Activated T-helper 1 cell treated with anti-CD3 and anti-CD28 coated beads, Interleukin-2, amount 50 U/mL, for 16 hours (primary cell): Measurements from ENCODE around the gene TSHZ2.

ENCODE experiments used
- DNase-seq, 2 donors: peaks; one replicate each; pipeline ENCODE4 v3.0.0-alpha.2; 2020; ENCODE audit warnings: low read depth in 1 of 2, low spot score in 1 of 2

The TSHZ2 gene

DNA sequence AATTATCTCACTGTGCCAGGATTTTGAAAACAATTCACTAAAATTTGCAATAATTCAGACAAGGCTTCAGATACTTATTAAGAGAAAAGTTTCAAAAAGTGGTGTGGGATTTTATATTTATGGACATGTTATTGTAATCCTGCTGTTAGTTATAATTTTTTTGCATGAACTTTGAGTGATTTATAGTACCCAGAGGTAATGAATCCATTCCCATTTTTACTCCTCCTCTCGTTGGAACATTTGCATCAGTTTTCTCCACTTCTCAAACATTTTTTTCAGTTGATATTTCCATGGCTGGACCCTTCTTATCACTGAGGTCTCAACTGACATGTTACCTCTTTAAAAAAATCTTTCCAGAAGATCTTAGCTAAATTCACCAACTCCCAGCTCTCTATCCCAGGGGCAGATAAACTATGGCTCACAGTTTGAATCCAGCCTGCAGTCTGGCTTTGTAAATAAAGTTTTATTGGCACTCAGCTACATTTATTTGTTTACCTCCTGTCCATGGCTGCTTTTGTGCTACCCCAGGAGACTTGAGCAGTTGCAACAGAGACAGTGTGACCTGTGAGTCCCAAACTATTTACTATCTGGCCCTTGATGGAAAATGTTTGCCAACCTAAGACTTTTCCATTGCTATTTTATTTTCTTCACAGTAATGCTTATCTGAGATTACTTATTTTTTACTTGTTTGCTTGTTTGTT is 83.4 kb downstream of the TSHZ2 start:
- no peak for DNase-seq

DNA sequence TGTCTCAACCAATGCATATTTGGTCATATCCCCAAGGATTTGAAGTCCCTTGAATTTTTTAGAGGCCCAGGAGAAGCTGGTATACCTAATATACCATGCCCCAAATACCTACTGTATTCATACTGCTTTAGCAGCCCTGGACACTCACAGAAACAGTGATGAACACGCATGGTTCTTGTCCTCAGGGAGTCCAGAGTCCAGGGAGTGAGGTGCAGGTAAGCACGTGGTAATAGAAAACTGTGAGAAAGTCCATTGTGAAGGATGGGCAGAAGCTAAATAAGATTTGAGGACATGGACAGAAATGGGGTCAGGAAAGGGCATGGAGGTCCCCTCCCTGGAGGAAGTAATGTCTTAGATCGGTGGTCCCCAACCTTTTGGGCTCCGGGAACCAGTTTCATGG is 85.4 kb downstream of the TSHZ2 start:
- no peak for DNase-seq

DNA sequence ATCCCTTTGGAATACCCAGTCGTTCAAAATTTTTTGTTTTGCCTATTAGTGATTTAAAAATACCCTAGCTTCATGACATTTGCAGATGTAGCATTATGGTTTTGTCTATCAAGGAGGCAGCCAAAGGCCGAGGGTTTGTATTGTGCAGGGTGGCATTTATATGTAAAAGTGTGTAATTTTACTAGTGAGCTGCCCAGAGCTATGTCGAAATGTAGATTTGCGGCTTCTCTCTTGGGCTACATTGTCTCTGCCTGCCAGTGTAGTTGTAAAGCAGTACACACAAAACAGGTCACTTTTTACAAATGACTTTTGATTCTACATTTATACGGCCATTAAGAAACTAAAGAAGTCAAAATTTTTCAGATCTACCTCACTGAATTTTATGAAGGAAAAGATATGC is 87.7 kb downstream of the TSHZ2 start:
- DNase-seq: no peak

DNA sequence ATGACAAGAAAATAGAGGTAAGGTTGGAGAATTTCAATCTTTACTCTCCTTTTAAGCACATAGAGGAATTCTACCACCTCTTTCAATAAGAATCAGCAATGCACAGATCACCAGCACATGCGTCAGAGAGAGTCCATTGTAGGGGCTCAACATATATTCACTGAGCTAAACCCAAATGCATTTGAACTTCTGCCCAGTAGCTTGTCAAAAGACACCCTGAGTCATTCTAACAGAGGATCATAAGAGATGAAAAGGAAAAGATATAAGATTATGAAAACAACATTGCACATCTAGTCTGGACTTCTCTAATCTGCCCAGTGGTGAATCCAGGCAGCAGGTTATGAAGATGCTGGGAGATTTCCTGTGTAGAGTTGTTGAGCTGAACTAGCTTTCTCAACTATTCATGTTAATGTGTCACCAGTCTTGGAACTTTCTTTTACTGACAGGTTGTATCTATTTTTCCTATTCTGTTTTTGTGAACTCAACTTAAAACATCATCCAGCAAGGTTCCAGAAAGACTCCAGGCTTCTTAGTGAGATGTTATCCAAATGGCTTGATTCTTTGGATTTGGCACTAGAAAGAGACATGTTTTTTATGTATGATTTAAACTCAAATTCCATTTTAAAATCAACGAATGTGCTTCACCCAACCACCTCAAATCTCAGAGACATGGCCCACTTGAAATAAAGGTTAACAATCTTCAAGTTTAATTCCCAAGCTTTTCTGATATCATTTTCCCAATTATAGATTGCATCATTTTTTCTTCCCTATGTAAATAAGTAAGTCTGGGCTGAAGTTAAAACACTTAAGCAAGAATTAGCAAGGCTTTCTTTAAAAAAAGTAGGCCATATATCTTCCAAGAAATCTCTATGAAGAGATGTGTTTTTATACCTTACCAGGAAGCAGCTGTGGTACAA is 89.3 kb downstream of the TSHZ2 start:
- DNase-seq: no peak

DNA sequence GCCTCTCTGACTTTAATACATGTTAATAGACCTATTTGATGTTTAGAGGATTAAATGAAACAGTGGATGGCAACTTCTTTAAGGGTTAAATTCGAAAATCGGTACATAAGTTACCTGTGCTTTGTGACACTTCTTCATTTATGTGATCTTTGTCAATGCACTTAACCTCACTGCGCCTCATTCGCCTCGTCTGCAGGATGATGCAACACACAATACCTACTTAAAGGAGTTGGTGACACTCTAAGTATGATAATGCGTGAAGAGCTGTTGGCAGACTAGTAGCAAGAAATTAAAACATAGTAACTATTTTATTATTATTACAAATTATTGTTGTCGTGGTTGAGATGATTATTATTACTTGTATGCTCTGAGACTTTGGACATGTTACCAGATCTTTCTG is 92.8 kb downstream of the TSHZ2 start:
- DNase-seq: no peak

DNA sequence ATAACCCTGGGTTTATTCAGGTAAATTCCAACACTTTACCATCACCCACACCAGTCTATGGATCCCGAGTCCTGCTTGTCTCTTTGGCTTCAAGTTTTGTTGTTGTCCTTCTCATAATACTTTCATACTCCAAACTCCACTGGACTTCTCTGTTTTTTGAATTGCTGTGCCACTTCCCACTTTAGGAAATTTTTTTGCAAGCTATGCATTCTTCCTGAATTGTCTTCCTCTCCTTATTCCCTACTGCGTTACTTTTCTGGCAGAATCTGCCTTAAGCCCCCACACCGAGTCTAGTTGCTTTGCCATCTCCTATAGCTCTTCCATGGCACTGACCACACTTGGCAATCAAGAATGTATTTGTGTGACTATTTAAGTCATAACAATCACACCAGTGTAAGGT is 96.1 kb downstream of the TSHZ2 start:
- DNase-seq: no peak

DNA sequence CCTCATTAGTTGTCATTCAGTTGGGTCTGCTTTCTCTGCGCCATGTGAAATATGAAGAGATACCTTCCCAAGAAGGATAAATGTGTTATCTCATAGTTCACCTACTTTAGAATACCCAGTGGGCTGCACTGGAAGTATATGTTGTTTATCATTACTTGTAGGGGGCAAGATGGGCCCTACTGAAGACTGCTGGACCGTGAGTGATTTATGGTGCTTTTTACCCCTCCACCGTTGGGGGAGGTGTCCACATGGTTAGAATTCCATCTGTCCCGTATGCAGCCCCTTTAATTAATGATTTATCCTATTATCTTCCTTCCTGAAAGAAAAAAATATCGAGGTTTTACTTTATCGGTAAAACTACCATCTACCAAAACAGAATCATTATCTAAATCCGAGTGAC is 97.0 kb downstream of the TSHZ2 start:
- DNase-seq: no peak

DNA sequence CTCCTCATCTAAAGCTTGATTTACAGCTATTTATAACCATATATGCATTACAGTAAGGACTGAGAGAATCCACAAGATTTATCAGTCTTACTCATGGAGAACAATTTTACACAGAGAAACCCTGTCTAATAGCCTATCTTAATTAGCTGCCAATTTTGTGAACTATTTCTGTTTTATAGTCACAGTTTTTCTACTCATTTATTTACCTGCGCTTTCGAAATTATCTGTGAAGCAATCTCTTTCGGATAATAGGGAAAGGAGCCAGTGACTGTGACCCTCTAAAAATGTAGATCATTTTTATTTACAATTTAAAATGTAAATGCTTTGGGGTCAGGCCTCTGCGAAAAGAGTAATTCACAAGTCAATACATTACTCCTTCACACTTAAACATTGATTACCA is 98.1 kb downstream of the TSHZ2 start:
- DNase-seq: no peak

DNA sequence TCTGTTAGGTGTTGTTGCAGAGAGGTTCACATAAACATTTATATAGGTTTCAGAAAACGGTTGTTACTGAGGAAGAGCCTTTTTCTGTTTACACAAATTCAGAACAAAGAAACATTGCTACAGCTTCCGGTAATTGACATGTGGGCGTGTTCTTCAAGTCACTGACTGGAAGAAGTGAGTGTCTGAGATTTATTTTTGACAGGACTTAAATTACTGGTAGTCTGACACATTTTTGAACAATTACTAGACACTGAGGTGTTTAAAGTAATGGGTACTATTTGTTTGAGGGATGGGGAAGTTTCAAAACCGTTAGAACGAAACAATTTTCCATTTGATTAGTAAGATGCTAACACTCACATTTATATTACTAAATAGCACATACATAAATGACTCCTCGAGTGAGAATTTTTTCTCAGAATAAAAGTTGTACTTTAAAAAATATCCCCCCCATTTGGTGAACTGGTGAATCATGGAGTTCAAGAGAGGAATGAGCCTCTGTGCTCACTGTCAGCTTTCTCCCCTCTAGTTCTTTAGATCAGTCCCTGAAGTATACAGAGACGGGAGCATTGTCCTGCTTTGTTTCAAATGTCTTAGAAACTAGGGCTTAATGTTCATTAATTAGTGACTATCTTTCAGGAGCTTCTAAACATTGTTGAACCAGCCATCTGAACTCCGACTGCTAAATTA is 98.7 kb downstream of the TSHZ2 start:
- DNase-seq: peak in 1 of 2 donors; percentile 7

DNA sequence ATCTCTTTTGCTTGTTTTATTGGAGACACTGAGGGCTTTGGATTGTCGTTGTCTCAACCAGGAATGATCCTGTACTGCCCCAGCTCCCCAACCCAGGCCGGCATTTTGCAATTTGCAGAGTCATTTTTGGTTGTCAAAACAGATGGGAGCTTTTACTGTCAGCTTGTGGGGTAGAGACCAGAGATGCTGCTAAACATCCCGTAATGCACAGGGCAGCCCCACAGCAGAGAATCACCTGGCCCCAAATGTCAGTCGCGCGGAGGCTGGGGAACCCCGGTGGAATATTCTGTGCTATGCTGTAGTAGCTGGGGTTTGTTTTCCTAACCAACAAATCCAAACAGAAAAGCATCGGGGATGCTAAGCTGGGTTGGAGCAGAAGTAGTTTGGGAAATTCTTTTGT is 99.7 kb downstream of the TSHZ2 start:
- DNase-seq: no peak

DNA sequence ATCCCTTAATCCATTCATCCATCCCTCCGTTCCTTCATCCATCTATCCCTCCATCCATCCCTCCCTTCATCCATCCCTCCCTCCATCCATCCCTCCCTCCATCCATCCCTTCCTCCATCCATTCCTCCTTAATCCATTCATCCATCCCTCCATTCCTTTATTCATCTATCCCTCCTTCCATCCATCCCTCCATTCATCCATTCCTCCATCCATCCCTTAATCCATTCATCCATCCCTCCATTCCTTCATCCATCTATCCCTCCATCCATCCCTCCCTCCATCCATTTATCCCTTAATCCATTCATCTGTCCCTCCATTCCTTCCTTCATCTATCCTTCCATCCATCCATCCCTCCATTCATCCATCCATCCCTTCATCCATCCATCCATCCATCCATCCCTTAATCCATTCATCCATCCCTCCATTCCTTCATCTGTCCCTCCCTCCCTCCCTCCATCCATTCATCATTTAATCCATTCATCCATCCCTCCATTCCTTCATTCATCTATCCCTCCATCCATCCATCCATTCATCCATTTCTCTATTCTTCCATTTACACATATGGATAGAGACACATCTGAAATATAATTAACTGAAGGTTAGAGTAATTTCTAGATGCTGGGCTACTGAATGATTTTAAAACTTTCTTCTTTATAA is 100.9 kb downstream of the TSHZ2 start:
- DNase-seq: no peak

DNA sequence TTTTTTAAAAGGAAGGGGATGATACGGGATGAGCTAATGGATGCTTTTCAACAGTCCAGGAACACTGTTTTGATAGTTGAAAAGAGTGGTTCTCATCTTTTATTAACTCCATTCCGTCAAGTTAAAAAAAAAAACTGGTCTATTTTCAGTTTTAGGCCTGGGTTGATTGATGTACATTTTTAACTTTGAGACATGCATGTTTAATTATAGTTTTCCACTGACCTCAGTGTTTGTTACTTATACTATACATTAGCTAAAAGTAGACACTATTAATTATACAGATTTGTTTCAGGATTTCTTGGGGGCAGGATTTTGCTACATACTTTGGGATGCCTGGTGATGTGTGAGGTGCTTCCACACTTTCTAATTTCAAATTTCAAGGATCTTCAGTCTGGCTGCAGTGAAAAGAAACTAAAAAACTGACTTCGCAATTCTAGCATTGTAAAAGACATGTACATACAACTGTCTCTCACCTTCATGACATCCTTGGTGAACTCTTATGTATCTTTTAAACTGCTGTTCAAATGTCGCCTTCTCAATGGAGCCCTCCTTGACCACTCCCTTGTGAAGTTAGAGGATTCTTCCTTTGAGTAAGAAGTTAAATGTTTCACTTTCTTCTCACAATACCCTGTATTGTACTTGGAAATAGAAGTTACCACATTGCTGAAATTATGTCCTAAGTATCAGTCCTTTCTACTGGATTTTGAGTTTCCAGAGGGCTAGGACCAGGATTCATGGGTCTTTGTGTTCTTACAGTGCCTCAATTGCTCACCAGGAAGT is 101.7 kb downstream of the TSHZ2 start:
- no peak for DNase-seq

DNA sequence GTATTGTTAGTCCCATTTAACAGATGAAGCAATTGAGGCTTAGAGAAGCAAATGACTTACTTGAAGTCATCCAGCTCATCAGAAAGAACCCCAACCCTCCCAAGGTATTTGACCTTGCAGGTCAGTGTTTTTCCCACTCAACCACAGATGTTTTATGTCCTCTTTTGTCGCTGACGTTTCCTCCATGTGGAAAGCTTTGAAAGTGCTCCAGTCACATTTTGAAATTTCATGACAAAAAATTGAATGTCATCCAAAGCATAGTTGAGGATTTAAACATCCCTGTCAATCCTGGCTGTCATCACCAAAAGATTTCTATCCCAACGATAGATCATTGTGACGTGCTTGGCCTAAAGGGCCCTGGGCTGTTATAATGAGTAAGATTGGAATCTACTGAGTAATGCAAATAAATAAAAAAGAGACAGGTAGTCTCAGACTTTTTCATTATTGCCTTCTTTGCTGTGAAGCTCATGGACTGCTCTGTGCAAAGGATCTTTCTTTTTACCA is 102.7 kb downstream of the TSHZ2 start:
- DNase-seq: no peak

DNA sequence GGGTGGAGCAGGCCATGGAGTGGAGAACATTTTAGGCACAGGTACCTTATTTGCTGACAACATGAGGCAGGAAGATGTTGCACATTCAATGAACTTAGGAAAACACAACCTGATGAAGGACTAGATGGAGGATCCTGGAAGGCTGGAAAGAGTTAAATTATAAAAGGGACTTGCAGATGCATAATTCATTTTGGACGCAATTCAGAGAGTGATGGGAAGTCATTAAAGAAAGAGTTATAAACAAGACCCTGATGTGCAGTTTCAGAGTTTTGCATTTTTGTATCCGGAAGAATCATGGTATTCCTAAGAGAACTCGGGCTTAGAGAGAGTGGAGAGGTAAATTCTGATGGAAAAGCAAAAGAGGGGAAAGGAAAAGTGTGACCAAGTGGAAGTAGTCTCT is 104.5 kb downstream of the TSHZ2 start:
- no peak for DNase-seq

DNA sequence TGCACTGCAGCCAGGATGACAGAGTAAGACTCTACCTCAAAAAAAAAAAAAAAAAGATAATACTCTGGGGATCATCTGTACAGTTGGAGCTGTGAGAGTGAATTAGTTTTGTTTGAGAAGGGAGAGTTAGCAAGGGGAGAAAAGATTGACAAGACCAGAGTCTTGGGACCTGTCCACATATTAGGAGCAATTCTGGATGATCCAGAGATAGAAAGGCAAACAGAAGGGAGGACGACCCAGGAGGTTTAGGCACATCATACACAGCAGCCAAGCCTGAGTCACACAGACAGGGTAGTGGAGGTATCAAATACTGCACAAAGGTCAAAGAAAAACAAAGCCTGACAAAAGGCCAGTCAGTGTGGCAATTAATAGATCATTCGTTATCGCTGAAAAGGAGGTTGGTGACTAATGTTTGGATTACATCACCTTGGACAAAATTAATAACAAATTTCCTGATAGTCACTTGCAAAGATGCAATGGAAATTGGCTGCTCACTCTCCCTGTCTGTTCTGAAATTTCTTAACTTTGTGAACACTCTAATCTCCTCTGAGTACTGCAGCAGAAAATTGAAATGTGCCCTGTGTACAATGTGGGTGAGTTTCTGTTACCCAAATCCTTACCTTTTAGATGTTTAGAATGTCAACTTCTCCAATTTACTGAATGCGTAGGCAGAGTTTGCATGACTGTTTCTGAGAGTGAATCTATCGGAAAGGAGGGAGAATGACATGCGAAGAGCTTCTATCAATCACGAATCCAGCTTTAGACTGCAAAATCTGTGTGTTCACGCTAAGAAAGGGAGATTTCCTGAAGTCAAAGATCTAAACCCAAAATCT is 105.4 kb downstream of the TSHZ2 start:
- no peak for DNase-seq

DNA sequence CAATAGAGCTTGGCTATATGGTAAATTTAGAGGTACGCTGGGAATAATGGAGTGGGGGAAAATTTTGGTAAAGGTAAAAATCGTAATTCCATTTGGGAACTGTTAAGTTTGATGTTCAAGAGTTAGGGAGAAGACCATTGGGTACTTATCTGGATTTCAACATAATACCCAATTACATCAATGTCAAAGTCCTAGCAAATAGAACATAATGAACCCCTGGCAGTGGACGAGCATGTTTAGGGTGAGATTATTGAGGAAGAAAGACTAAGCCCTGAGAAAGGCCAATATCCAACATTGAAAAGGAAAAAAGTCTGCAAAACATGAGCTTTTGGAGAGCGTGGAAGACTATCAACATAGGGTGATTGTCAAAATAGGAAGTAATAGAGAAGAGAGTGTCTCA is 106.6 kb downstream of the TSHZ2 start:
- DNase-seq: no peak

DNA sequence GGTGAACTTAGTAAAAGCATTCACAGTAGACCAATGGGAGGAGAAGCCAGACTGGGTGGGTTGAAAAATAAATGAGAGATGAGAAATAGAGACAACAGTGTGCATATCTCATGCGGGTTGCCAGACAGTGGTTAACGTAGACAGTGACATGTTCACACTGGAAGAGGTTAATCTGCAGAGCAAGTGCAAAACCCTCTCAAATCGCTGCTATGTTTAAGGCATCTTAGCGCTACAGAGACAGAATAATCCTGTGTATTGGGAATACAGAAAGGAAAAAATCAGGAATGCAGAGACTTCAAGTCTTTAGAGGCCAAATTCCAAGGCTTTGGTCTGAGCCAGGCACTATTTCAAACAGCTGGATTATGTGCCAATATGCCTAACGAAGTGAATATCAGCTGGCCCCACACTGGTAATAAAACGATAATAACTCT is 107.1 kb downstream of the TSHZ2 start:
- DNase-seq: no peak

DNA sequence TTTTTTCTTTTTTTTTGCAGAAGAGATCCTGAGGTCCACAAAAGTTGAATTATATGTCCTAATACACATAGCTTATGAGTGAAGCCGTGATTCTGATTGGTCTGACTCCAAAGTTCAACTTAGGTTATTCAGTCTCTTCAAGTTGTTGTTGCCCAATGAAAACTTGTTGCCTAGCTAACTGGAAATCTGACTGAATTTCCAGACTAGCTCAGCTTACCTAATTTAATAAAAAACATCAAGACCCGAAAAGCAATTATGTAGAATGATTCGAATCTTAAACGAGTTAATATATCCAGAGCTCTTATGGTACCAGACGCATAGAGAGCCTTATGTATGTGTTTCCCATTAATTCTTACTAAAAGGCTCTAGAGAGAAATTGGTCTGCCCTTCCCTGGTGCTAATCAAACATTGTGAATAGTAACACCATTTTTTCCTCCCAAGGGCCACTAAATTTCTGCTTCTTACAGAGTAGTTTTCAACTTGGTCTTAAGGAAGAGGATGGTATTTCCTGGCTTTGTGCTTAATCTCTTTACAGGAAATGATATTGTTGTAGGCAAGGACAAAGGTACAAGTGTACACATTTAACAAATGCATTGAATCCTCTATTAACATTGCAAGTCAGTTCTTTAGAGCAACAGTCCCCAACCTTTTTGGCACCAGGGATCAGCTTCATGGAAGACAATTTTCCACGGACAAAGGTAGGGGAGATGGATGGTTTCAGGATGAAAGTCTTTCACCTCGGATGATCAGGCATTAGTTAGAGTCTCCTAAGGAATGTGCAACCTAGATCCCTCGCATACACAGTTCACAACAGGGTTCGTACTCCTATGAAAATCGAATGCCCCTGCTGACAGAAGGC is 107.9 kb downstream of the TSHZ2 start:
- no peak for DNase-seq

DNA sequence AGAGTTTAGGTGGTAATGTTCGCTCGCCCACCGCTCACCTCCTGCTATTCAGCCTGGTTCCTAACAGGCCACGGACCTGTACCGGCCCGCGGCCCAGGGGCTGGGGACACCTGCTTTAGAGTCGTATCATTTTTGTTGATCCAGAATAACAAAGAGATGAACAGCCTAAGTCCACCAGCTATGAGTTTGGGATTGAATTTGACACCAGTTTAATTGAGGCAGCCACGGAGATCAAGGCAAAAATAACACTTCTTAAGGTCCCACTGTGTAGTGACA is 108.5 kb downstream of the TSHZ2 start:
- no peak for DNase-seq
